ENCODE results near the gene DNAJC18.
"Not testable (repeated sequence)": the region's sequence is repeated elsewhere in the genome, so short reads cannot be mapped to it uniquely, and the experiment has no call there.

DNAJC18 gene

GRCh38 chr5:139388198-139388821, 51.0 kb downstream of the DNAJC18 start:
- DNase-seq (ENCODE audit: low read depth, low spot score), result no peak

- DNase-seq (ENCODE audit: low read depth, low spot score), result no peak
Observed at GRCh38 chr5:139387611-139388197, 51.6 kb downstream of the DNAJC18 start.

GRCh38 chr5:139386956-139387355, 52.4 kb downstream of the DNAJC18 start:
- DNase-seq (ENCODE audit: low read depth, low spot score), result not testable (repeated sequence)

DNA sequence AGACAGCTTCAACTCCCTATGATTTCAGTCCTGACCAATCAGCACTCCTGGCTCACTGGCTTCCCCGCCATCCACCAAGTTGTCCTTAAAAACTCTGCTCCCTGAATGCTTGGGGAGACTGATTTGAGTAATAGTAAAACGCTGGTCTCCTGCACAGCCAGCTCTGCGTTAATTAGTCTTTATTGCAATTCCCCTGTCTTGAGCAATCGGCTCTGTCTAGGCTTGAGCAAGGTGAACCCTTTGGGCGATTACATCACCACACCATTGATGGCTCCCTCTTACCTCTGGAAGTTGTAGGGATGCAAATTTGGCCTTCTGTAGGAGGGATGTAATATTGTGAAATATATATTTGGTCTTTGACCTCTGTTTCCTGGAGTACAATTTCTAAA, 53.3 kb downstream of the DNAJC18 start:
- no peak for DNase-seq (ENCODE audit: low read depth, low spot score)

DNA sequence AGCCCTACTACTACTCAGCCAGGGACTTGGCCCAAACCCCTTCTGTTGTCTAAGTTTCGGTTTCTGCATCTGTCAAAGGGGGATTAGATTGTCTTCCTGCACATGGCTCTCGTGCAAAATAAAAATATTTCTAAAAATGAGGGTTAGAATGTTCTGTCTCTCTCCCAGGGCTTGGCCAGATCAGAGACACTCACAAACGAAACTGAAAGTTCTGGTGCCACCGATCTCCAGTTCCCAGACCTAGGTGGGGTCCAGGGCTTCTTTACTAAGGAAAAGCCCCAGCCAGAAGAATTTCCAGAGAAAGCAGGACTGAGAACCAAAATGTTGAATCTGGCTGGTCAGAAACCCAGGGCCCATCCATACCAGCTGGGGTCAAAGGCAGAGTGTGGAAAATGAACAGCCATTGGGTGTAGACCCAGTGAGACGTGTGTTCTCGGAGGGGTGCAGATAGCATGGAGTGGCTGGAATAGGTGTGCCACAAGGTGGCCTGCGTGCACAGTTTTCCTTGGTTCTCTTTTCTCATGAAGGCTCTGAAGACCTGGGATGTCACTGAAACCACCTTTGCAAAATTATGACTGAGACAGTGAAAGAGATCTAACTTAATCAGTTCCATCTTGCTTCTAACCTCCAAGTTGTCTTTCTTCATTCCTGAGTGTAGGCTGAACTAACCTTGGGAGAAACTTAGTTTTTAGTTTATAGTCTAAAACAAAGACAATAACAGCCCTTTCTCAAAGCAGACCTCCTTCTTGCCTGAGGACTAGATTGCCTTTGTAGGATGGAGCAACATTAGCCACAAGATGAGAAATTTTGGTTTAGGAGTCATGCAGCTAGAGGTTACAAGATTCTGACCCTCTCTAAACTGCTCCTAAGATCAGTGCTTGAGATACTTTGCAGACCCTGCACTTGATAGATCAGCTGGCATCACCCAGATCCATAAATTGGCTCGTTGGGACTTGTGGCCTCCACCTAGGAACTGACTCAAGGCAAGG, 54.0 kb downstream of the DNAJC18 start:
- DNase-seq (ENCODE audit: low read depth, low spot score), result no peak

- DNase-seq (ENCODE audit: low read depth, low spot score), result no peak
Observed at GRCh38 chr5:139384591-139385051, 54.7 kb downstream of the DNAJC18 start.

DNA sequence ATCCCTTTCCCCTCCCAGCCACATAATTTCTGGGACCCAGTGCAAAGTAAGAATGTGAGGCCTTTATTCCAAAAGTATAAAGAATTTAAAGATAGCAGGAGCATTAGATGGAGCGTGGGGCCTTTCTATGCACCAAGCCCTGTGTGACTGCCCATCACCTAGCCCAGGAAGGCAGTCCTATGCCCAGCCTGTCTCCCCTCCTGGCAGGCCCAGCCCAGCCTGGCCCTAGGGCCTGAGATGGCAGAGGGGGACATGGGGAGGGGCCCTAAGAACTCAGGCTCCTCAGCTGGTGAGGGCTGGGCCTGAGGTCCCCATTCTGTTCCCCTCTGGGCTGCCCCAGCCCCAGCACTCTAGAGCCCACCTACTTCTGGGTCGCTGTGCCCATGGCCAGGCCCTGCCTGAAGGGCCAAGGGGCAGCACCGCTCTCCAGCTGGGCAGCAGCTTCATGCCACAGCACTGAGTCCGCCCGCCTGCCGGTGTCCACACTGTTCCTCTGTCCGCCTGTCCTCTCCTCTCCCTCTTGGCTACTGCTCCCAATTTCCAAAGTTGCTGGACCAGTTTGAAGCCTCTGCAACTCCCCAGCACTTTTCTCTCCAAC, 55.2 kb downstream of the DNAJC18 start:
- DNase-seq (ENCODE audit: low read depth, low spot score), result no peak

DNA sequence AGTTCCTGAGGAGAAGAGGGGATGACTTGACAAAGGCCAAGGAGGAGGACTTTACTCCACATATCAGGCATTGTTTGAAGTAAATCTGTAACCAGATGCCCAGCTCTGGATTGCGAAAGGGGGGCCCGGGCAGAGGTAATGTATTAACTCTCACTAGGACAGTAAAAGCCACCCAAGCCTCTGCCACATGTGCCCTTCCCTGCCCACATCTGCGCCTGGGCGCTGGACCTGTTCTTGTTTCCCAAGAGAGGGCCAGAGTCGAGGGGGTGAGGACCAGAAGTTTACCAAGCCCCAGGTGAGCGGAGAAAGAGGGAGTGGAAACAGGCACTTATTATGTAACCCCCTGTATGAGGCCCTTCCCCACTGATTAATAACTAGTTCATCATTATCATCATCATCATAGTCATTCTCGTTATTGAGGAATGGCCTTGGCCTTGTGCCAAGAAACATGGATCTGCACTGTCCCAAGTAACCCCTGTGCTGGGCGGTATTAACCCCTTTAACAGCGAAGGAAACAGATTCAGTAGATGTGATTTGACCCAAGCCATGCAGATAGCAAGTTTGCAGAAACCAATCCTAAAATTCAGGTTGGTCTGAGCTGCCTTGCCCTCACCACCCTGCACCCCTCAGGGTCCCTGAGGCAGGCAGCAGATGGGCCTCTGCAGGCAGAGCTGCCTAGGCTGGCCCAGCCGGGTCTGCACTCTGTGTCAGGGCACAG, 55.9 kb downstream of the DNAJC18 start, which contains the start of gene SLC23A1:
Gene SLC23A1 (minus strand): TSS at position 23 of the 718 bp plus-strand sequence. CDS start 44 bp downstream, outside the sequence.
- no peak for DNase-seq (ENCODE audit: low read depth, low spot score)

- DNase-seq (ENCODE audit: low read depth, low spot score), result no peak
Observed at GRCh38 chr5:139382807-139383206, 56.5 kb downstream of the DNAJC18 start.

DNA sequence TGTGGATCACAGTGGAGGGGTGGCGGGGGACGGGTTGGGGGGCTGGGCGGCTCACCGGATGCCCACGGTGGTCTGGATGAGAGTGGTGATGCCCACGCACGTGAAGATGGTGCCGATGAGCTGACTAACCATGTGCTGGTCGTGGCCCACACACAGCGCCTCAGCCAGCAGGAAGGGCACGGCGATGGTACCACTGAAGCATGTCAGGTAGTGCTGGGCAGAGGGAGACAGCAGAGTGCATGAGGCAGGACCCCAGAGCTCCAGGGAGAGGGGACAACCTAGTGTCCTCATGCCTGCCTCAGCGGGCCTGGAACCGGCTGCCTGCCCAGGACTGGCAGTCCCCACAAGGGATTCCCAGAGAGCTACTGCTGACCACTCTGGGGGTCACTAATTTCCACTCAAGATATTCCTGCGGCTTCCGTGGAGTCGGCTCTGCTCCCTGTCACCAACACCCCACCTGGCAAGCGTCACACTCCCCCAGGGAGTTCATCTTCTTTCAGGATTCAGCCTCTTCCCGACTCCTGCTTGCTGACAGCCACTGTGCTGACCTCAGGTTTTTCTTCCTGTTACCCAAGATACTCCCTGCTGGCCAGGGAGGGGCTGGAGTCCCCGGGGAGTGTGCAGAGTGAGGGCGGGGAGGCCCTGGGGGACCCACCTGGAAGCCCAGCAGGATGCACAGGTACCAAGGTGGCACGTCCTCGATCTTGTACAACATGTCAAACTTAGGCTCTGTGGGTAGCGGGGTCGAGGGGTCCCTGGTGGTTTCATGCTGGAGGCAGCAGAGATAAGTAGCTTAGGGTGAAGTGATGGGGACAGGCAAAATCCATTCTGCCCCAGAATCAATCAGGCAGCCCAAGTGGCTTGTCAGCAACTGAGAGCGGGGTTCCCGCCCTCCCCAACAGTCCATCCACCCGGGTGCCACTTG, 57.2 kb downstream of the DNAJC18 start:
- no peak for DNase-seq (ENCODE audit: low read depth, low spot score)

DNA sequence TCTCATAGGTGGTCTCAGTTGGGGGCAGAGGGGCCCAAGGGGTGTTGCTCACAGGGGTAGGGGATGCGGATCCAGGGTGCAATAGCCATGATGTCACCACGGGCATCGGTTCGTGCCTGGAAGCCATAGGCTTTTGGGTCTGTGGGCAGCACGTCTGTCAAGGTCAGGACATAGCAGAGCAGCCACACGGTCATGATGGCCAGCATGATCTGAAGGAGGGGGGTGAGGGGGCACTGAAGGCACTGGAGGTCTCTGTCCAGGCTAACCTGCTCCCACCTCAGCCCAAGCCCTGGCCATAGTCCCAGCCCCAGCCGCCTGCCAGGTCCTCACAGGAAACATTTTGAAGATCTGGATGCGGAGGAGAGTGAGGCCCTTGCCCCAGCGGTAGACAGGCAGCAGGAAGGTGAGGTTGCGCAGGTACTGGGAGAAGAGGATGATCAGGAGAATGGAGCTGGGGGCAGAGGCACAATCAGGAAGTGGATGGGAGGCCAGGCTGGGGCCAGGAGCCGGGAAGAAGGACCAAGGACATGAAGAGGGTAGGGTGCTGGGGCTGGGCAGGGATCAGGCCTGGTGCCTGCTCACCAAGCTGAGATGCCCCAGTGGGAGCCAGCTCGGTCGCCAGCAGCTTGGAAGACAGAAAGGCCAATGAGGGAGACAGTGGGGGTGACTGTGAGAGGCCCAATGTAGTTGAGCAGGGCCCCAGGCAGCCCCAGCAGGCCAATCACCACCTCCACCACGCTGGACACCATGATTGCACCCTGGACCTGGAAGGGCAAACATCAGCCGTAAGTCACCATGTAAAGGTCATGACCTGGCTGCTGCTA, 59.5 kb downstream of the DNAJC18 start:
- no peak for DNase-seq (ENCODE audit: low read depth, low spot score)

- no peak for DNase-seq (ENCODE audit: low read depth, low spot score)
Observed at GRCh38 chr5:139378941-139379361, 60.4 kb downstream of the DNAJC18 start.

DNA sequence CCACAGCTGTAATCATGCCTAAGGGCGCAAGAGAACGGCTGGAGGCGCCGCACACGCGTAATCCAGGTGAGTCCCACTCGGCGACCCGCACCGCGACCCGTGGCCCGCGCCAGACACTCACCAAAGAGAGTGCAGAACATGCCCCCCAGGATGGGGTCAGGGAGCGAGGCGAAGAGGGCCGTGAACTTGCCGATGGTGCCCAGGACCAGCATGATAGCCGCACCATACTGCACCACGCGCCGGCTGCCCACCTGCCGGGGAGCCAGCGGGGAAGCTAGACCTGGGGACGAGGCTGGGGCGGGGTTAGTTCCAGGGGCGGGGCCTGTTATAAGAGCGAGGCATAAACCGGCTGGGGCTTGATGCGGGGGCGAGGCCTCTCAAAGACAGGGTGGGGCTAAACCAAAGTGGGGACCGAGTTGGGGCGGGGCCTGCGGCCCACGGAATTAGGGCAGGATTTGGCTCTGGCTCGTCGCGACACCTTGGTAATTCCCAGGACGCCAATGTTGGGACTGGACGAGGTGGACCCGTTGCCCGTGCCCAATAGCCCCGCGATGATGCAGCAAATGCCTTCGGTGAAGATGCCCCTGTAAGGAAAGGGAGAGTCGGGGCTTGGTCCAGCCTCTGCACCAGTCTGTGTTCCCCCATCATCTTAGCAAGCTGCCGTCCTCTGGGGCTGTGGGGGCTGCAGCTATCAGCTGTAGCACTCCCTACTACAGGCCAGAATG, 61.1 kb downstream of the DNAJC18 start:
- DNase-seq (ENCODE audit: low read depth, low spot score), result no peak

- DNase-seq (ENCODE audit: low read depth, low spot score), result no peak
Observed at GRCh38 chr5:139377226-139377625, 62.1 kb downstream of the DNAJC18 start.

DNA sequence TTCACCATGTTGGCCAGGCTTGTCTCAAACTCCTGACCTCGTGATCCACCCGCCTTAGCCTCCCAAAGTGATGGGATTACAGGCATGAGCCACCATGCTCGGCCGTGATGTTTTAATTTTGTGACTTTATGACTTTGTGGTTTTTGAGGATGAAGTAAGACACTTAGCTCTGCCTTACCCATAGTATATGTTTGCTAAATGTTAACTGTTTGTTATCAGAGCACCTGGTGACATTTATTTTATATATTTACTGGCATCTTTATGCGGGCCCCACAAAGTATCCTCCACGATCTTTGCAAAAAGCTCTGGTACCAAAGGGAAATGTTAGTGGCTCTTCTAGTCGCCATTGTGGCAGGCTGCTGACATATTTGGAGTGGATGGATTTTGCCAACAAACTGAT, 63.0 kb downstream of the DNAJC18 start:
- DNase-seq (ENCODE audit: low read depth, low spot score), result no peak

GRCh38 chr5:139374909-139375308, 64.4 kb downstream of the DNAJC18 start:
- DNase-seq (ENCODE audit: low read depth, low spot score), result no peak

DNA sequence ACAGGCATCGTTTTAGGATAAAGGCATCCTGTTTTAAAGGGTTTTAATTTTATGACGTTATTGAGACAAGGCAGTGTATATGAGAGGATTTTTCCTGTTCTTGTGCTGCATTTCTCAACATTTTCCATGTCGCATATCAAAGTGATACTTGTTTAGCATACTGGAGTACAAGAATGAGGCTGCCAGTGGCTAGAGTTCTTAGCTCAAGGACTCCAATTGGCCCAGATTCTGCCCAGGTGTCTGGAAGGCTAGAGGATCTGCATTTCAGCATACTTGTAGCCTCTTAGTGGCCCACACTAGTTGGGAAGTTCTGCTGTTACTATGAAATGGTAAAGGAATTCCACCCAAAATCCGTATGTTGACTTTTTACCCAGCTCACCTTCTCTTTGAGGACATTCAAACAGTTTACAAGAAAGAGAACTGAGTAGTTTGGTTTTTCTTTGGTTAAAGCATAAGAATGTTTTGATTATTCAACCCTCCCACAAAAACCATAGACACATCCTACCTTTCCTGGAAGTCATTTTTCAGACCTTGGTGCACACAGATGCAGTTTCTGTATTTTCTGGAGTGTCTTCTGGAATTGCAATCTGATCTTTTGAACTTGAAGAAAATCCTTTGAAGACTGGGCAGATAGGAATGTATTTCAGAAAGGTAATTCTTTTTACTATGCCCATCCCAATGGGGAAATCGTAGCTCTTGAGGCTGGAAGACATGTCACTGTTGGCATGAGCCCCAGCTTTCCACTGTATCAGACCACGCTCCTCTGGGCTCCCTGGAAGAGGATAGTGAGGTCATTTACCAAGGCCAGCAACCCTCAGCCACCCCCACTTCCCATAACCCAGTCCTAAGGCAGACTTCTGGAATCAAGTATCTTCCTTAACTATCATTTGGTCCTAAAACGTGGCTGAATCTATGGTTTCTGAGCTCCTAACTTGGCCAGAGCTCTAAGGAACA, 67.6 kb downstream of the DNAJC18 start:
- DNase-seq (ENCODE audit: low read depth, low spot score), result no peak
